ENCODE results near the gene TRERF1. TPM values are rescaled to one million over a fixed set of nuclear protein-coding genes. Genes with fewer than 3 reads are reported as not detected.
A peak's percentile ranks its signal among the peaks of the same experiment; 100 is the strongest.
"Not testable (repeated sequence)": the region's sequence is repeated elsewhere in the genome, so short reads cannot be mapped to it uniquely, and the experiment has no call there.

Gene TRERF1
- total RNA-seq, 1 experiment from 2014 or later, result 2.0 TPM

- in situ Hi-C loops (cut with HindIII; ENCODE audit: low pct_unique_long_range_greater_than_20kb, low sequenced_read_pairs), result no loop called here
Measured at GRCh38 chr6:42332916-42333315, 118.8 kb downstream of the TRERF1 start.

GRCh38 chr6:42331019-42331418 is 120.7 kb downstream of the TRERF1 start:
- in situ Hi-C loops (cut with HindIII; ENCODE audit: low pct_unique_long_range_greater_than_20kb, low sequenced_read_pairs), result no loop called here
- no peak for DNase-seq (ENCODE audit: low read depth)

More at GRCh38 chr6:42332916-42333315, 118.8 kb downstream of the TRERF1 start:
- DNase-seq (ENCODE audit: low read depth), result no peak

- no peak for DNase-seq (ENCODE audit: low read depth)
- in situ Hi-C loops (cut with HindIII; ENCODE audit: low pct_unique_long_range_greater_than_20kb, low sequenced_read_pairs), result no loop called here
Measured at GRCh38 chr6:42326248-42326647, 125.5 kb downstream of the TRERF1 start.

GRCh38 chr6:42324656-42325324 is 126.9 kb downstream of the TRERF1 start:
- DNase-seq (ENCODE audit: low read depth); in situ Hi-C loops (cut with HindIII; ENCODE audit: low pct_unique_long_range_greater_than_20kb, low sequenced_read_pairs): not testable (repeated sequence)

DNA sequence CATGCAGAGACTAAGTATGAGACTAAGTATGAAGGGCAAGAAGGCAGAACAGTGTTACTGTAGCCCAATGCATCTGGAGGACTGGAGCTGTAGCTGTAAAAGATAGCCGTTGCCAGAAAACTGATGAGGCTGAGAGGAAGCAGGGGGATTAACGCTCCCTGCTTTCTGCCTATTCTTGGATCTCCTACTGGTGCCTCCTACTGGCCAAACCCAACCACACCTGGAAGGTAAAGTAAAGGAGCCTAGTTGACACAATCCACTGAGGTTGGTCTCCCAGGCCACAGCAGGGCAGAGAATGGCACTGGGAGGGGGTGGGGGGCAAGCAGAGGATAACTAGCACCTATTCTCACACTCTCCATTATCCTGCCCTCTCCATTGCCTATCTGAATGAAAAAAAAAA is 129.1 kb downstream of the TRERF1 start:
- no peak for DNase-seq (ENCODE audit: low read depth)
- in situ Hi-C loops (cut with HindIII; ENCODE audit: low pct_unique_long_range_greater_than_20kb, low sequenced_read_pairs), result no loop called here

- DNase-seq (ENCODE audit: low read depth), result no peak
- in situ Hi-C loops (cut with HindIII; ENCODE audit: low pct_unique_long_range_greater_than_20kb, low sequenced_read_pairs), result no loop called here
Measured at GRCh38 chr6:42321976-42322375, 129.8 kb downstream of the TRERF1 start.

DNA sequence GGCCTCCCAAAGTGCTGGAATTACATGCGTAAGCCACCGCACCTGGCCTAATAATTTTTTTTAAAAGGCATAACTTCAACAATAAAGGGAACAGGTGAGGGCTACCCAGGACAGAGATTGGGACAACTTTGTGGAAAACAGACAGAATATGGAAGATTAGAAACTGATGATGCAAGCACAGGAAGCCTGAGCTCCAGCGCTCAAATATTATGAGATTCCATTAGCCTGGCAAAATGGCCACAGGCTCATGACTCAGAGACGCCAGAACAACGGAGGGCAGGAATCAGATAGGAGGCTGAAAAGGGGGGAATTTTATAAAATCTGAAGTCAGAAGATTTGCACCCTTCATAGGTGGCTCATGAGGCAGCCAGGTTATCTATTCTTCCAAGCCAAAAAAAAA is 131.0 kb downstream of the TRERF1 start:
- DNase-seq (ENCODE audit: low read depth), result no peak
- in situ Hi-C loops (cut with HindIII; ENCODE audit: low pct_unique_long_range_greater_than_20kb, low sequenced_read_pairs), result no loop called here

- in situ Hi-C loops (cut with HindIII; ENCODE audit: low pct_unique_long_range_greater_than_20kb, low sequenced_read_pairs), result no loop called here
- no peak for DNase-seq (ENCODE audit: low read depth)
Measured at GRCh38 chr6:42318480-42318879, 133.2 kb downstream of the TRERF1 start.

GRCh38 chr6:42316981-42317380 is 134.7 kb downstream of the TRERF1 start:
- in situ Hi-C loops (cut with HindIII; ENCODE audit: low pct_unique_long_range_greater_than_20kb, low sequenced_read_pairs), result no loop called here
- DNase-seq (ENCODE audit: low read depth), result peak; percentile 81

DNA sequence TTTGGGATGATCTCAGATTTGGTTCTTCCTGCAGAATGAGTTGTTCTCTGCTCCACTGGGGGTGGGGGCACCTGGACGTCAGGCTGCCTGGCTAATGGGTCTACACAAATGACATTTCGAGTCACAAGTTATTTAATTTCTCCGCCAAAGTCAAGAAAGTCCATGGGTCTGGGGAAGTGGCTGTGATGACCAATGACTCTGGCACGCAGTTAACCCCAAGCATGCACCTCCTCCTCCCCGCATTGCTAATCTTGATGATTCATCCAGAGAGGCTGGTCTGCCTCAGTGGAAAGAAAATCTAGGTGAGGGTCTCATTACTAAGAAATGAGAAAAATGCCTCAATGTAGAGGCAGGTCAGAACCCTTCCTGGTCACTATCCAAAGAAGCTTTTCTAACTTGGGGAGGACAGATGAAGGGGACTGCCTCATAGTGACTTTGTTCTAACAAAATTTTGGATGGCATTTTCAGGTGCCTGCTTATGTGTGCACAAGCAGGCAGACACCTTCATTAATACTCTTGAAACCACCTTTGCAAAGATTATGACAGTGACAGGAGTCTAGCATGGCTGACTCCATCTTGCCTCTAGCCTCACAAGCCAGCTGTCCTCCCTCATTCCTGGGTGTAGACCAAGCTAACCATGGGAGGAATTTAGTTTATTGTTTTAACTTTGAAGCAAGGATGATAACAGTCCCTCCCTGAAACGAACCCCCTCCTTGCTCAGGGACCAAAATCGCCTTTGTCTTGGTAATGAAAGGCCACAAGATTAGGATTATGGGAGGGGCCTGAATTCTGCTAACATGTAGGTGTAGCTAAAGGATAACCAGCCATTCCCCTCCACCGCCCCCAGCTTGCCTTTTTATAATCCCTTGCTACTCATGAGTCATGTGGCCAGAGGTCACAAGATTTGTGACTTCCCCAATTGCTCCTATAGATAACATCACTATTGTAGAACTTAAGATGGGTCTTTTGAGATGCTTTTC is 135.4 kb downstream of the TRERF1 start:
- peak; percentile 95 for DNase-seq (ENCODE audit: low read depth)
- in situ Hi-C loops (cut with HindIII; ENCODE audit: low pct_unique_long_range_greater_than_20kb, low sequenced_read_pairs), result no loop called here

DNA sequence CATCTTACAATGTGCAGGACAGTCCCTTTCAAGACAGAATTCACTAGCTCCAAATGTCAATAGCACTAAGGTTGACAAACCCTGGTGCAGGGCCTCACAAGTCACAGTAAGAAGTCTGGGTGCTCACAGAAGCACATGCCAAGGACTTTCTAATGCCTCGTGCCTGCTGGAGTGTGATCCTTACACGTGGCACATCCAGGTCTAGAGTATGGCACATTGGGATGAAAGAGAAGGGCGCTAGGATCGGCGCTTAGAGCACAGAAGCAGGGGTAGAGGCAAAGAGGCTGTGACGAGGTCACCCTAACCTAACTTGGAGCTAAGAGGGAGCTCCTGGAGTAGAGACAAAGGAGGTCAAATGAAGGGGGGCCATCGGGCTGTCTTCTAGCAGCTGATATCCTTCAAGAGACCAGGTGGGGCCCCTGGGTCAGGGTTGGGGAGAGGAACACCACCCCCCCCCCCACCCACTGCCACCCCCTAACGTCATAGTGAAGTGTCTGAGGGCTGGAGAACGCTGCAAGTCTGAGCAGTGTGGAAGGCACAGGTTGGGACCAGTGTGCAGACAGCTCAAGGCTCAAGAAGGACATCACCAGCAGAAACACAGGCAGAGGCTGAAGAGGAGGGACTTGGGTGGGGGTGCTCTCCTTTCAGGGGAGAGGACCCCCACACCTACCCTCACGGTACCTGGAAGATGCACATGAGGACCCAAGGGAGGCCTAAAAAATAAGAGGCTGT is 136.3 kb downstream of the TRERF1 start:
- in situ Hi-C loops (cut with HindIII; ENCODE audit: low pct_unique_long_range_greater_than_20kb, low sequenced_read_pairs), result no loop called here

GRCh38 chr6:42314571-42315258 is 137.0 kb downstream of the TRERF1 start:
- in situ Hi-C loops (cut with HindIII; ENCODE audit: low pct_unique_long_range_greater_than_20kb, low sequenced_read_pairs), result no loop called here
- no peak for DNase-seq (ENCODE audit: low read depth)

More for the DNA sequence above, 136.3 kb downstream of the TRERF1 start:
- DNase-seq (ENCODE audit: low read depth), result no peak

GRCh38 chr6:42313941-42314570 is 137.7 kb downstream of the TRERF1 start:
- in situ Hi-C loops (cut with HindIII; ENCODE audit: low pct_unique_long_range_greater_than_20kb, low sequenced_read_pairs), result no loop called here
- DNase-seq (ENCODE audit: low read depth), result no peak

DNA sequence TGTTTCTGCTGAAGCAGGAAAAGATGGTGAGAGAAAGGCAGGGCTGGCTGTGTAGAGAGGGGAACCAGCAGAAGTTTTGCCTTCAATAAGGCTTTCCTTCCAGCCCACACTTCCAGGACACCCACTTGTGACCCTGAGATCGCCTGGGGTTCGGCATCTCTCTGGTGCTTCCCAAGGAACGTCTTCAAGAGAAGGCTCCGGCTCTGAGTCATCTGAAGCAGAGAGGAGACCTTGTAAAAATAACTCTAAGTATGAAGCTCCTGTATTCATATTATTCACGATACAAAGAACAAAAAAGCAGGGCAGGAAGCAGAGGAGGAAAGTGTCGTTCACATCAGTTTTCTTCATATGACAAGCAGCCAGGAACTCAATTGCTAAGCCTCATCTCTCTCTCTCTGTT is 138.7 kb downstream of the TRERF1 start:
- in situ Hi-C loops (cut with HindIII; ENCODE audit: low pct_unique_long_range_greater_than_20kb, low sequenced_read_pairs), result no loop called here

DNA sequence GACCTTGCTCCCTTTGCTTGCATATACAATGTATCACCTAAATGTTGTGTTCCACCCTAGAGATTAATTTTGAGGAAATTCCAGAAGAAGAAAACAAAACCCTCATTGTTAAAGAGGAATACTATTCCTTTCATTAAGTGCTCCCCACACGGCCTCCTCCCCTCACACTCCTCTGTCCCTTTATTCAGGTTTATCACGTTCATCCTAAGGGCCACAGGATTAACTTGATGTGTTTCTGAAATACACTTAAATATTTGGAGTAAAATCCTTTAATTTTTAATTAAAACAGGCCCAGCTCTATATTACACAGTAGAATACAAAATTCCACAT is 144.6 kb downstream of the TRERF1 start:
- no peak for DNase-seq (ENCODE audit: low read depth)
- in situ Hi-C loops (cut with HindIII; ENCODE audit: low pct_unique_long_range_greater_than_20kb, low sequenced_read_pairs), result no loop called here

More for the DNA sequence above, 138.7 kb downstream of the TRERF1 start:
- no peak for DNase-seq (ENCODE audit: low read depth)

- in situ Hi-C loops (cut with HindIII; ENCODE audit: low pct_unique_long_range_greater_than_20kb, low sequenced_read_pairs), result no loop called here
- DNase-seq (ENCODE audit: low read depth), result no peak
Measured at GRCh38 chr6:42306439-42307140, 145.1 kb downstream of the TRERF1 start.

- in situ Hi-C loops (cut with HindIII; ENCODE audit: low pct_unique_long_range_greater_than_20kb, low sequenced_read_pairs), result no loop called here
- no peak for DNase-seq (ENCODE audit: low read depth)
Measured at GRCh38 chr6:42304053-42304712, 147.5 kb downstream of the TRERF1 start.

All from Caki2 (cell line).